Activated CD4-positive, alpha-beta T cell treated with anti-CD3 and anti-CD28 coated beads for 36 hours (primary cell): Measurements from ENCODE around the gene BTD. TPM values are rescaled to one million over a fixed set of nuclear protein-coding genes. Genes with fewer than 3 reads are reported as not detected.

Source experiments
- microRNA-seq: library from miRNA; unstranded; fragments of <30 nt; microRNA quantifications from one replicate; pipeline ENCODE4 v1.2.0, GENCODE V29; 2021; ENCODE audit warnings: borderline replicate concordance
- total RNA-seq, 2 experiments: library from RNA; stranded (reverse); gene quantifications; one replicate each; pipeline ENCODE4 v1.2.3, GENCODE V29; 2021

Gene BTD
- total RNA-seq, 2 experiments from 2014 or later = 3.8 to 4.4 TPM

Small RNA genes lying within 50 kb of the gene (microRNA-seq; reads per million reads assigned to microRNA genes)
- not detected for gene MIR3134

Other genes starting within 250 kb of the BTD start
- gene METTL6, start 174.2 kb upstream of the BTD start, total RNA-seq = 10 to 100 TPM; 13.0 to 19.5 TPM
- 10 to 100 TPM; 21.2 to 25.6 TPM for gene EAF1, start 174.1 kb upstream of the BTD start, total RNA-seq
- gene COLQ, start 80.0 kb upstream of the BTD start, total RNA-seq = 1 to 10 TPM; 1.1 to 1.3 TPM
- gene HACL1, start 176 bp upstream of the BTD start, total RNA-seq = 10 to 100 TPM; 22.3 to 23.2 TPM
- 10 to 100 TPM; 27.3 to 28.4 TPM for gene ANKRD28, start 196.2 kb downstream of the BTD start, total RNA-seq